IMR-90 (cell line): ENCODE data around the gene BRMS1.

ENCODE experiments used
- CTCF ChIP-seq: conservative IDR thresholded peaks from 2 replicates; pipeline ENCODE4 v1.5.1; 2012; ENCODE audit warnings: mild to moderate bottlenecking, low read depth, low read length, improper control_type of control experiment
- MAFK ChIP-seq: IDR thresholded peaks from 2 replicates; pipeline ENCODE4 v1.6.1; 2012; ENCODE audit warnings: low read depth, low read length, improper control_type of control experiment
- MAZ ChIP-seq: IDR thresholded peaks from 2 replicates; pipeline ENCODE4 v1.6.1; 2012; ENCODE audit warnings: low read depth, mild to moderate bottlenecking, low read length, improper control_type of control experiment, moderate library complexity, borderline replicate concordance
- POLR2A ChIP-seq: IDR thresholded peaks from 2 replicates; pipeline ENCODE4 v1.6.1; 2012; ENCODE audit warnings: mild to moderate bottlenecking, low read depth, low read length
- RAD21 ChIP-seq: IDR thresholded peaks from 2 replicates; pipeline ENCODE4 v1.6.1; 2012; ENCODE audit warnings: low read length, improper control_type of control experiment
- TF ChIP-seq, protein P1 (sequence below): fragments of 150-350 bp; IDR thresholded peaks from 2 replicates; pipeline ENCODE4 v1.6.1; 2017; ENCODE audit warnings: mild to moderate bottlenecking, antibody characterized with exemption, low read length, low read depth

DNA sequence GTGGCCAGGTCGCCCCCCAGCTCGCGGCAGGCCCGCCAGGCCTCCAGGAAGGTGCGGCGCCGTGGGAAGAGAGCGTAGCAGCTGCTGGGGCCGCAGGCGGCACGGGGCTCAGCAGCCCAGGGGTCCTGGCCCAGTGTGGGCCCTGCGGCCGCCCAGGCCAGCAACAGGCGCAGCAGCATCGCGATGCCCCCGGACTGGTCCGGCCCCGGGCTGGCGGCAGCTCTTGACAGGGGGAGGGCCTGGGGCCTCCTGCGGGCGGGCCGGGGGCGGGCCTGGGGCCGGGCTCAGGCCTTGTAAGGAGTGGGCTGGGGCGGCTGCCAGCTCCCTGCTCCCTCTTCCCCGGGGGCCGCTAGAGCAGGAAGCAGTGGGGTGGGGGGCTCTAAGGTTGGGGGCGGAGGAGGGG is 28.1 kb downstream of the BRMS1 start, which contains the start of gene CD248:
- no peak for TF ChIP-seq CTCF
- TF ChIP-seq, protein P1, sequence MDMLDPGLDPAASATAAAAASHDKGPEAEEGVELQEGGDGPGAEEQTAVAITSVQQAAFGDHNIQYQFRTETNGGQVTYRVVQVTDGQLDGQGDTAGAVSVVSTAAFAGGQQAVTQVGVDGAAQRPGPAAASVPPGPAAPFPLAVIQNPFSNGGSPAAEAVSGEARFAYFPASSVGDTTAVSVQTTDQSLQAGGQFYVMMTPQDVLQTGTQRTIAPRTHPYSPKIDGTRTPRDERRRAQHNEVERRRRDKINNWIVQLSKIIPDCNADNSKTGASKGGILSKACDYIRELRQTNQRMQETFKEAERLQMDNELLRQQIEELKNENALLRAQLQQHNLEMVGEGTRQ: no peak
- peak; percentile 89 for TF ChIP-seq POLR2A
- 0 out of 2 replicates have a peak, but pooled peaks have one; percentile 10 for TF ChIP-seq MAZ
- no peak for TF ChIP-seq RAD21
- TF ChIP-seq MAFK: no peak
